HG02623 (cell line): ENCODE results near the gene THSD4.

ENCODE experiments used
- ATAC-seq: cut with Tn5 transposase; IDR thresholded peaks from one replicate; pipeline ENCODE4 v1.9.1; 2021; ENCODE audit warnings: moderate library complexity; ENCODE audit not compliant: unreplicated experiment

THSD4 gene

DNA sequence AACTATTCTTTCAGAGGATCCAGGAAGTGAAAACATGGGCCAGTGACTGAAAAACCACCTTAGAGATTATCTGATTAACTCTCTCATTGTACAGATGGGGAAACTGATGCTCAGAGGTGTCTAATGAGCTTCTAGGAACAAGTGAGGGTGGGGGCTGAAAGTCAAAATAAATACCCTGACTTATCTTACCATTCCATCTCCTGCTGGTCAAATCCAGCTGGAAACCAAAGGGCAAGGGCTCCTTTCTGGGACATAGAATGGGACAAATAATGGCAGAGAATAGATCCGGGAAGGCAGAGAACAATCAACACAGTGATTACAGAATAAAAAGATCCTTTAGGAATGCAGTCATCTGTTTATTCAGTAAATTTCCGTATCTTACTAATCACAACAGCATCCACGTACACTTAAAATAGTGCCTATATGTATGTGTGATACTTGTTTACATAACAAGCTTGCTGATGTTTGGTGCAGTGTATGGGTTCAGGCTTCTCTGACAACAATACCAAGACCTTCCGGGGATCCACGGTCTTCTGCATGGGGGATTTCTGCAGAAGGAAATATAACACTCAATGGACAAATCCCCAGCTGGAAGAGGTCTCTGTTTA lies 173.2 kb downstream of the THSD4 start:
- no peak for ATAC-seq

DNA sequence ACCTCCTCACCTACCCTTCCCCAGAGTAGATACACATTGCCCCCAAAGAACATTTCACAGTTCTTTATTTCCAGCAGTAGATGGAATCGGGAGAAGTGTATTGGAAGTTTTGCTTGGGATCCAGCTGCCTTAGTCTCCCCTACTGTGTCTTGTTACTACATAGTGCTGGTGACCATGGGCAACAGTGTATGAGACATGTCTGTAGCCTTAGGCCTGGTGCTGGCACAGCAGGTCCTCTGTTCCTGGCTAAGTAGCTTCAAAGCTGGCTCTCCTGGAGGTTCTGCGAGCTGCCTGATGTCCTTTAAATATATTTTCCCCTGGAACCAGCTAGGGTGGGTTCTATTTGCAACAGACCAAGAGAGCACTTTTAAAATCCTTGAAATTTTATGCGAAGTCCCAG lies 174.7 kb downstream of the THSD4 start:
- no peak for ATAC-seq

DNA sequence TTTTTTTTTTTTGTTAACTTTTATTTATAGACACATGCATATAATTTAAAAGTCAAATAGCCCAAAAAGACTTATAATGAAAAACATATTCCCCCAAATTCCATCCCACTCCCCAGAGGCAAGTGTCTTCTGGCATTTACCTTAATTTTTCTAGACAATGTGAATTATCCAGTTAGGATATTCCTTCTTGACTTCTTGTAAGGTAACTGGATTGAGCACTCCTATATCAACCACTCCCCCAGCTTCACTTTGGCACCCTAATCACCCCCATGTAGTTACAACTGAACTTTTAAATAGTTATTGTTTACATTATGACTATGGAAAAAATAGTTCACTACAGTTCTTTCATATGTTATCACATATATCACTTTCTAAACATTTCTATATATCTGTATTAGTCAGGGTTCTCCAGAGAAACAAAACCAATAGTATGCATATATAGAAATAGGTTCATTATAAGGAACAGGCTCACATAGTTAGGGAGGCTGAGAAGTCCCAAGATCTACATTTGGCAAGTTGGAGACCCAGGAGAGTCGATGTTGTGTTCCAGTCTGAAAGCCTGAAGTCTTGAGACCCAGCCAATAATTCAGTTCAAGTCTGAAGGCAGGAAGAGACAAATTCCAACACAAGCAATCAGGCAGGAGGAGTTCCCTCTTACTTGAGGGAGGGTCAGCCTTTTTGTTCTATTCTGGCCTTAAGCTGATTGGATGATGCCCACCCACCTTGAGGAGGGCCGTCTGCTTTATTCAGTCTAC lies 175.8 kb downstream of the THSD4 start:
- no peak for ATAC-seq

DNA sequence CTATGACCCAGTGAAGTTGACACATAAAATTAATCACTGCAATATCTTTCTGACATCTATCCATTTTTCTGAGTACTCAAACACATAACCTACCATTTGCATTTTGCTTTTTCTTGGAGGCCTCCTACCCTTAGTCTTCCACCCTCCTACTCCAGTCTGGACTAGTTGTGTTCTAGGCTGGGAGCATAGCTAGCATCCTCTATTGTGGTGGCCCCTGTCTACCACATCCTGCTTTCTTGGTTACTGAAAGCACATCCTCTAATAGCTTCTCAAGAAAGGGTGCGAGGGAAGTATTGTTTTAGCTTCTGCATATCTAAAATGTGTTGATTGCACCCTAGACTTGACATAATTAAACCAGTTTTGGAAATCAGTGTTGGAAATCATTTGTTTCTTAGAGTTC lies 176.5 kb downstream of the THSD4 start:
- no peak for ATAC-seq

DNA sequence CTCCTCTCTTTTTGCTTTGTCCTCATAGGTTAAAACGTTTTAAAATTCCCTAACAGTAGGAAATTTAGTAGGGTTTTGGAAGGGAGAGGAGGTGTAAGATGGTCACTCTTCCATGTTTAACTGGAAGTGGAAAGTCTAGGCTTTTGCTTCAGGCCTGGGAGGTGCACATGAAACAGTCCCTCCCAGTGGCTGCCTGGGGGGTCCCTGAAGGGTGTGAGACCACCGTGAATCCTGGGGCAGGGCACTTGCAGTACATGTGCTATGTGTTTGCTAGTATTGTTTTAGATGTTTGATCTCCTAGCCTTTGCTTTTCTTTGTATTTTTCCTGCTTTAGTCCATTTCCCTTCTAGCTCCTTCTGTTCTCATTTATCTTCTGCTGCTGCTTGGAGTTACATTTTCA lies 178.5 kb downstream of the THSD4 start:
- no peak for ATAC-seq

DNA sequence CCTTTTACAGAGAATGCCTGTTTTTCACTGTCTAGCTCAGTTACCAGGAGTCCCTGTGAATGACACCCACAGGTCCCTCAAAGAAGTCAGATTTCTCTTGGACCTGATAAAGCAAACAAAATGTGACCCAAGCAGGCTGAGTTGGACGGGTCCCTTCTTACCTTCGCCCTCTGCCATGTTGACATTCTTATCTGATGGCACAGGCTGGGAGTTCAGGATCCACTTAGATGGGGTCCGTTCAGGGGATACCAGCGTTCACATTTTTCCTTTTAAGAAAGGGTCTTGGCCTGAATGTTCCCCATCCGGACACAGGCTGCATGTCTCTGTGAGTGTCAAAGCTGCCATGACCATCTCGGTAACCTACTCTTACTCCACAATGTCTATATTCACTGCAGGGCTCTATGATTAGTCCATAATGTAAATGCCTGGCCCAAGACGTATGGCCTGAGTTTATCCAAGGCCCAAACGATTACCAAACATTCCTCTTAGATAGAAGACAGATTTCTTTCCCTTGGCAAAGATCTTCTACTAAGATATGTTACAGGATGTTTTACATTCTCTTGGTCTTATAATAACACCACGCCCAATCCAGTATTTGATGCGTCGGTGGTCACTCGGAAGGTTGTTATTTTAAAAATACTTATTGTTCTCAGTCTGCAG lies 179.1 kb downstream of the THSD4 start:
- ATAC-seq, result no peak

DNA sequence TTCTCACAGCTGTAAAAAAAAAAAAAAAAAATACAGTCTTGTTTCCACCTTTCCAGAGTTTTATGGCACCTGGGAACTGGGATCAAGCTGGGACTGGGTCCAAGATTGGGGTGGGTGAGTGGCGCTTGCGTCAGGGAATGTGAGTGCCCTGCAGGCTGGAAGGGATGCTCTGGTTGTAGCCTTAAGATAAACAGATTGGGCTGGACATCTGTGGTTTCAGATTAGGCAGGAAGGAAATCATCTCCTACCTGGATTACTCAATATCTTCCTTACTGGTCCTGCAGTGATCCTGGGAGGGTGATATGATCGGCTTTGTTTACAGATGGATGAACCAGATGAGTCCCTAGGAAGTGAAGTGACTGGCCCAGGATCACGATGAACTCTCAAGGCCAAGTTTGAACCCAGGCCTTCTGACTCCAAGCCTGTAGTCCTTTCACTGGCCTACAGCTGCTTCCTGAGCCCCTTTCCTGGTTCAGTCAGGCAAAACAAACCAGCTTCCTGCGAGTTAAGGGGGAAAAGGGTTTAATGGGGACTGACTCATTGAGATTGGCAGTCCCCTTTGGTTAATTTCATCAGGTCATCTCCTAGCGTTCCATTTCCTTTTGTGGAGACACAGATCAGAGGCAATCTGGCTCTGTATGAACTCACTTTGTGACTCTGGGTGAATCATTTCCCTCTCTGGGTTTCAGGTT lies 179.8 kb downstream of the THSD4 start:
- ATAC-seq, result no peak

DNA sequence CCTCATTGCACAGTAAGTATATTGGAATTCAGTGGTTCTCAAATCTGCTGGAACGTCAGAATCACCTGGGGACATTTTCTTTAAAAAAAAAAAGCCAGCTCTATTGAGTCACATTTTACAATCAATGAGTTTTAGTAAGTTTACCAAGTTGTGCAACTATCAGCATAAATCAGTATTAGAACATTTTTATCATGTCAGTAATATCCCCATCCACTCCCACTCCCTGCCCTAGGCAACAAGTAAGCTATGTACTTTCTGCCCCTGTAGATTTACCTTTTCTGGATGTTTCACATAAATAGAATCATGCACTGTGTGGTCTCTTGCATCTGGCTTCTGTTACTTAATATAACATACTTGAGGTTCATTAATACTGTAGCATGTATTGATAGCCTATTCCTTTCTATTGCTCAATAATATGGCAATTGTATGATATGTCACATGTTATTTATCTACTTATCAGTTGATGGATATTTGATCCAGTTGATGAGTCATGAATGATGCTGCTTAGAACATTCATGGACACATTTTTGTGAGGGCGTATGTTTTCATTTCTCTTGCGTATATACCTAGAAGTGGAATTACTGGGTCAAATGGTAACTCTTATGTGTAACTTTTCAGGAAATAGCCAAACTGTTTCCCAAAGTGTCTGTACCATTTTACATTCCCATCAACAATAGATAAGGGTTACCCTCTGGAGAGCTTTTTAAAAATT lies 180.5 kb downstream of the THSD4 start:
- ATAC-seq, result no peak

DNA sequence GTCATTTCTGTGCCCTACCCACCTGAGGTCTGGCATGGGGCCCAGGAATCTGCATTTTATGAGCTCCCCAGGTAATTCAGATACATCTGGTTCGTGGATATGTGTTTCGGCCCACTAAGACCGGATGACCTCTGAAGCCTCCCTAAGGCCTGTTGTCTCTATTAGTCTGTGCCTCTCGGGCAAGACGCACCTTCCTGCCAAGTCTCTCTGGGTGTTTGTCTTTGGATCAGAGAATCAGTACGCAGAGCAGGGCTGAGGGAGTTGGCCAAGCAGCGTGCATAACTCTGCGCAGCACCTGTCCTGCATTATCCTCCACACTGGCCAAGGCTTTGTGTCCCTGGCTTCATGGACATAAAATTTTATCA lies 181.0 kb downstream of the THSD4 start:
- ATAC-seq, result no peak

DNA sequence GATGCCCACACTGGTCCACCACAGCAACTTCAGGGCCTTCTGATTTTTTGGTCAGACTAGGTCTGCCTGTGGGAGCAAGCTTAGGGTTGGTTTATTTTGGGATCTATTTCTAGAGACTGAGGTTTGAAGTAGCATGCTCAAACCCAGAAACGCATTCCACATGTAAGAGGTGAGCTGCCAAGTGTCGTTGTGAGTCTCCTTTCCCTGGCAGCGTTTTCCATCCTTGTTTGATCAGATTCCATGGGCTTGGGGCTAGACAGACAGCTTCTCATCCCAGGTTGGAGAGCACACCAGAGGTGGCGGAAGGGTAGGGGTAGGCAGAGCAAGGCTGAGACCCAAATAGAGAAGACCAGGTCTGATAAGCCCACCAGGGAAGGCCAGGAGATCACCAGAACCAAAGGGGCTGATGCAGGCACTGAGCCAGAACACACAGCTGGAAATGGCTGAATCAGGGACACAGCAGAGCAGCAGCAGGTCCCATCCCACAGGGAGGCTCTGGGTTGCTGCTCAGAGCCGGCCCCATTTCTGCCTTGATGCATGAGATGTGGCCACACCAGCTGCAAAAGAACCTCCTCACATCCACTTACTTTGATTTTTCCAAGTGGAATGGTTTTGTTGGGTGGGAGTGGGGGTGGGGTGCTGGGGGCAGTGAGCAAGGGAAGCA lies 186.8 kb downstream of the THSD4 start:
- ATAC-seq, result no peak

DNA sequence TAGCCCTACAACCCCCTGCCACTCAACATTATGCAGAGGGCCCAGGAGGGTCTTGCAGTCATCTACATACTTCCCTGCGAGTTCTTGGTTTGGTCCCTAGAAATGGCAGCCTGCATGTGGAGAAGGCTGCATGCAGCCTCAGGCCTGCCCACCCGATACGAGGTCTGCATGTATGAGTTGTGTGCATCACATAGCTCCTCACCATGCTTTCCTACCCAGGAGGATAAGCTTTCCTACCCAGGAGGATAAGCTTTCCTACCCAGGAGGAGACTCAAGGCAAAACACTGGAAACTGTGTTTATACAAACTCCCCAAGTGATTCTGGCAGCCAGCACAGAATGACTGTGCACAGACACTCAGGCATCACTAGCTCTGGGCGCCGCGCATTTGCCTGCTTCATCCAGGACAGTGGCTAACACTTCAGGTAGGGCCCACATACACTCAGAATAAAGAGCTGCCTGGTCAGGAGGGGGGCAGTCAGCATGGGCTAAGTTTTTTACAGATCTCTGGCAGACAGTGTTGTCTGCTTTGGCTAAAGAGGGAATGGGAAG lies 187.7 kb downstream of the THSD4 start:
- ATAC-seq, result no peak

DNA sequence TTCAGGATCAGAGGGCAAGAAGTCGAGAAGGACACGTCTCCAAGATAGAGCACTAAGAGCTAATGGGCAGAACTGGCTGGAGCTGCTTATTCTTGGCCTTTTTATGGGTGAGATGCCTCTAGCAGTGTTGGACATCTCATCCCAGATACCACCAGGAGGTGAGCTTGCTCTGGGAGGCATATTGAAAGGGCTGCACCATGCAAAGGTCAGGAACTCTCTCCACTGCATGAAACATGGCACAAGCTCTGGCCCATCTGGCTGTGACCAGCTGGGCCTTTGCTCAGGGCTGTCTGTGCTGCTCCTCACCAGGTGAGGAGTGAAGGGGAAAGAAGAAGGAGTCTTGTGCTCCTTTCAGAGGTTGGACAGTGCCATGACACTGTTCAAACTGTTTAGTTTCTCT lies 188.7 kb downstream of the THSD4 start:
- no peak for ATAC-seq

DNA sequence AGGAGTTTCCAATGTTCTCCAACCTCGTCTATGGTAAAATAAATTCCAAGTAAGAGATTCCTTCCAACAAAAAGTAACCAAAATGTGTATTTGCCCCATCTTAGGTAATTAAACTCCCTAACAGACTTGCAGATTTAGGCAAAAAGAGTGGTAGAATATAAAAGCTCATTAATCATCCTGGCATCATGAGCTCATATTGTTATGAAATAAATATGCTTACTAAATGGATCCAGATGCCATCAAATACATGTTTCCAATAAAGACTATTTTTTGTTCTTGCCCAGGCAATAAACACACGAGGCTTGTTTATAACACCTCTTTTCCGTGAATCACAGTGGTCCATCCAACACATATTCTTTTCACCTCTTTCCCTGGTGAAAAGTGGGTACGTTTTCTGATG lies 189.4 kb downstream of the THSD4 start:
- ATAC-seq, result no peak

DNA sequence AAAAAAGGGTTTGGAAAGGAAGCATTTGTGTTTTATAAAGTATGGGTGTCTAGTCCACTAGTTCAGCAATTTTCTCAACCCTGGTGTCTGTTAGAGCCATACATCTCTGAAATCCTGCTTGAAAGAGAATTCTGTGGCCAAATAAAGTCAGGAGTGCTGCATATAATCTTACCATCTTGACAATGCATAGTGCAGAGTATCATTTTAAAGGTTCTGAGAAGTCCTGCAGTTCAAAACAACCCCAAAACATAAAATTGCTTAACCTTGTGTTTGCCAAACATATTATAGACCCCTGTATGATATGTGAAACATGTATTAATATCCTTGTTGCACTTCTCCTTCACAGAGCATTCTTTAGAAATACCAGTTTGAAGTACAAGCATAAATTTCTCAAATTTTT lies 191.3 kb downstream of the THSD4 start:
- ATAC-seq, result no peak

DNA sequence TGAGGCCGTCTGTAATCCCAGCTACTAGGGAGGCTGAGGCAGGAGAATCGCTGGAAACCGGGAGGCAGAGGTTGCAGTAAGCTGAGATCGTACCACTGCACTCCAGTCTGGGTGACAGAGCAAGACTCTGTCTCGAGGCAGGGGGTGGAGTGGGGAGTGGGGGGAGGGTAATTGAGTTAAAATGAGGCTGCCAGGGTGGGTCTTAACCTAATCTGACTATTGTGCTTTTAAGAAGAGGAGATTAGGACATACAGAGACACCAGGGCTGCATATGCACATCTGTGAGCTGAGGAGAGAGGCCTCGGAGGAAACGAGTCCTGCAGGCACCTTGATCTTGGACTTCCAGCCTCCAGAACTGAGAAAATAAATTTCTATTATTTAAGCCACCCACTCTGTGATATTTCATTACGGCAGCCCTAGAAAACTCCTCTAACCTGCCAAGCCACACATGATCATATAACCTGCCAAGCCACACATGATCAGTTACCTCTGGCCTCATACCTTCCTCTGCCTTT lies 197.0 kb downstream of the THSD4 start:
- ATAC-seq, result no peak

DNA sequence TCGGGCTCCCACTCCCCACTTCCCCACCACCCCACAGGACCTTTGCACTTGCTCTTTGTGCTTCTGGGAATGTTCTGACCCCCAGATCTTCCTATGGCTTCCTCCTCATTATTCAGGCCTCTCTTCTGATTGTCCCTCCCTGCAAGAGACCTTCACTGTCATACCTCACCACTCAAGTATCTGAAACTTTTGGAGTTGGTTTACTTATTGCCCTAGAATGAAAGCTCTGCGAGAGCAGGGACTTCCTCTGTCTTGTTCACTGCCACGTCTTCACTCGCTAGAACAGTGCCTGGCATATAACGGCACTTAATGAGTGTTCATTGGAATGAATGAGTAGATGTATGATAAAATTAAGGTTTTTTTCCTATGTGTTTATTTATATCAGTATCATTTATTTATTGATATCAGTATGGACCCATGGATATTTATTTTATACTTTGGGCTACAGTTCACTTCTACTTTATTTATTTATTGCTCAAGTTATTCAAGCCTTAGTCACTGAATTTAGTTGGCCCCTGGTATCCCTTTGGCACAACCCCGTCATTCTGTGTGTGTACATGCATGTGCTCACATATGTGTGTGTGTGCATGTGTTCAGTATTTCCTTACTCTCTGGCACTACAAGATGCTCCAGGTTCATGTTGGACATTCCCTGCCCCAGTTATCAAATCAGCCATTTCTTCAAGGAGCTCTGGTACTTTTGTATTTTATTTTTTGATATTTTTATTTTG lies 197.6 kb downstream of the THSD4 start:
- ATAC-seq, result no peak

DNA sequence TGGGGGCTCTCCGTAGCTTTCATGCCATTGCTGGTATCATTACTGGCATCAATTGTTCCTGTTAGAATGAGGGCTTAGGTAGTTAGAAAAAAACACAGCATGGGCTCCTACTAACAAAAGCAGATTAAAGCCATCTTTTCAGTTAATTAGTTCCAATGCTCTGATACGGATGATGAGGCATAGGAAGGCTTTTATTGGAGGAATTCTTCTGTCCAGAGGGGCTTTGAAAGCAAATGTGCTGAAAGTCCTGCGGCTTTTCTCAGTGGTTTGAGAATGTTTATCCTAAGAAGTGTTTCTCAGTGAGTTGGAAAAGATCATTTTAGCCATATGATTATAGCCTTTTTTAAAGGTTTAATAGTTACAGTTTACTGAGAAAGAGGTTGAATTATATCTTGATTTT lies 198.5 kb downstream of the THSD4 start:
- no peak for ATAC-seq

DNA sequence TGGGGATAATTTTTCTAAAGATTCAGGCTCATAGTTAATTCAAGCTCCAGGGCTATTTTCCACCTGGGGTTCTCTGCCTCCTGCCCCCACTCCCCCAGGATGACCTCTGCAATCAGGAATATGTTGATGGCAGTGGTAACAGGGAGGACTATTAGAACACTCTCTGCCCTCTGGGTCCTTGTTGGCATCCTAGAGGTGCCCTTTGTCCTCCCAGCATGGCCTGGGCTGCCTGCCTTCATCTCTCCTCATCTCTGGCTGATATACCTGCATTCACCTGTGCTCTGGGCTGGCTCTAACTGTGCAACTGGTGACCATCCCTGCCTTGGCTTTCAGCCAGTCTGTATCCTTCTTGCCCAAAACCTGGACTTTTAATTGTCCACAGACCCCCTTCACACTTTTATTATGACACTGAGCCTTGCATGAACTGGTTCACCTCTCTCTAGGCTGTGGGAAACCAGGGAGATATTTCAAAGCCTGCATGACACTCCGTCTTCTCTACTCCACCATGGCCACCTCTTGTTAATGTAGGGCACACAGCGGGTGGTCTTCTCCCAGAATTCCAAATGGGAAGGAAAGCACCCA lies 199.8 kb downstream of the THSD4 start:
- ATAC-seq, result no peak

DNA sequence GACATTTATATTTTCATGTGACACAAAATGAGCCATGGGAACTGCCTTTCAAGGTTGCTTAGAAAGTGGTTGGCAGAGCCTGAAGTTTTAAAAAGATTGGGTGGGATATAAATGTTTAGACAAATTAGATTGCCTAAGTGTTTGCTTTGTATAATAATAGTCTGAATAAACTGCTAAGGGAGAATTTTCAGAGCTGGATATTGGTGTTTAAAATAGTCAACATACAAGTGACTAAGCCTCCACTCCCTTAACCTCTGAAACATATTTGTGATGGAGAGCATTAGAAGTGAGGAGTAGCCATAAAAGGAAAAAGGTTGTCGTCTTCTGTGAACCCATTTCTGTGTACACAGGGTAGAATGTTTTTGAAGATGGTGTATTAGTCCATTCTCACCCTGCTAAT lies 201.6 kb downstream of the THSD4 start:
- no peak for ATAC-seq
